ENCODE measurements around the gene FSIP1. TPM values are rescaled to one million over a fixed set of nuclear protein-coding genes. Genes with fewer than 3 reads are reported as not detected.

FSIP1 gene
- total RNA-seq, 1 donor from 2014 or later: 0.54 TPM

- peak overlapping the region; percentile 71 for H3K27ac Mint-ChIP-seq (ENCODE audit: unreplicated experiment)
- H3K4me3 Mint-ChIP-seq (ENCODE audit: unreplicated experiment): no peak overlapping the region
- H3K27me3 Mint-ChIP-seq (ENCODE audit: unreplicated experiment): no peaks in the 10 kb centered on the region
- peaks cover 70% of the 10 kb centered on the region for H3K4me1 Mint-ChIP-seq (ENCODE audit: unreplicated experiment)
- no peak for DNase-seq (ENCODE audit: extremely low spot score, unreplicated experiment)
- TF ChIP-seq CTCF (IDR thresholded peaks at IDR 0.05): no peak
- peaks cover 45% of the 10 kb centered on the region for H3K36me3 Mint-ChIP-seq (ENCODE audit: unreplicated experiment)
- H3K9me3 Mint-ChIP-seq (ENCODE audit: unreplicated experiment): no peaks in the 10 kb centered on the region
These were observed 186.1 kb downstream of the FSIP1 start for GRCh38 chr15:39596358-39597051.

GRCh38 chr15:39595338-39596221 lies 187.1 kb downstream of the FSIP1 start:
- no peaks in the 10 kb centered on the region for H3K27me3 Mint-ChIP-seq (ENCODE audit: unreplicated experiment)
- H3K27ac Mint-ChIP-seq (ENCODE audit: unreplicated experiment): peak overlapping the region; percentile 71
- no peaks in the 10 kb centered on the region for H3K9me3 Mint-ChIP-seq (ENCODE audit: unreplicated experiment)
- peaks cover 79% of the 10 kb centered on the region for H3K4me1 Mint-ChIP-seq (ENCODE audit: unreplicated experiment)
- peaks cover 55% of the 10 kb centered on the region for H3K36me3 Mint-ChIP-seq (ENCODE audit: unreplicated experiment)
- no peak for DNase-seq (ENCODE audit: extremely low spot score, unreplicated experiment)
- TF ChIP-seq CTCF (IDR thresholded peaks at IDR 0.05): no peak
- no peak overlapping the region for H3K4me3 Mint-ChIP-seq (ENCODE audit: unreplicated experiment)

GRCh38 chr15:39594446-39595337 lies 187.9 kb downstream of the FSIP1 start:
- no peak for TF ChIP-seq CTCF (IDR thresholded peaks at IDR 0.05)
- no peak for DNase-seq (ENCODE audit: extremely low spot score, unreplicated experiment)
- Mint-ChIP-seq H3K36me3 (ENCODE audit: unreplicated experiment) (peaks cover 63% of the 10 kb centered on the region), H3K9me3 (ENCODE audit: unreplicated experiment) (no peaks in the 10 kb centered on the region), H3K27ac (ENCODE audit: unreplicated experiment) (peak overlapping the region; percentile 60), H3K27me3 (ENCODE audit: unreplicated experiment) (no peaks in the 10 kb centered on the region), H3K4me3 (ENCODE audit: unreplicated experiment) (no peak overlapping the region), H3K4me1 (ENCODE audit: unreplicated experiment) (peaks cover 76% of the 10 kb centered on the region)

- H3K27ac Mint-ChIP-seq (ENCODE audit: unreplicated experiment): peak overlapping the region; percentile 43
These were observed 188.8 kb downstream of the FSIP1 start for GRCh38 chr15:39593656-39594445.

More at GRCh38 chr15:39593656-39594445, 188.8 kb downstream of the FSIP1 start:
- Mint-ChIP-seq H3K9me3 (ENCODE audit: unreplicated experiment) (no peaks in the 10 kb centered on the region), H3K4me3 (ENCODE audit: unreplicated experiment) (no peak overlapping the region), H3K4me1 (ENCODE audit: unreplicated experiment) (peaks cover 74% of the 10 kb centered on the region), H3K36me3 (ENCODE audit: unreplicated experiment) (peaks cover 72% of the 10 kb centered on the region), H3K27me3 (ENCODE audit: unreplicated experiment) (no peaks in the 10 kb centered on the region)
- no peak for TF ChIP-seq CTCF (IDR thresholded peaks at IDR 0.05)
- no peak for DNase-seq (ENCODE audit: extremely low spot score, unreplicated experiment)

Data from osteocyte (in vitro differentiated cells).